ENCODE data around the gene THRA. TPM values are rescaled to one million over a fixed set of nuclear protein-coding genes. Genes with fewer than 3 reads are reported as not detected.

THRA gene
- total and polyA plus RNA-seq, 12 donors, result 29.8 to 102 (median 67.1) TPM

- Histone ChIP-seq H3K4me3 (no peak overlapping the region), H3K9me3 (no peaks in the 10 kb centered on the region), H3K27me3 (no peaks in the 10 kb centered on the region), H3K36me3 (peaks cover 0 to 100% (median 57%) of the 10 kb centered on the region in 9 donors), H3K27ac (peak overlapping the region in 7 of 10 donors; percentile 18 to 76 (median 48)), H3K4me1 (peaks cover 4 to 32% (median 15%) of the 10 kb centered on the region in 9 donors)
- intact Hi-C loops (cut with DNase I), result loop anchor here in 4 of 10 donors (10.0 kb wide), 3 partner anchors 53 to 143 kb away; partner anchors contain the start of gene RAPGEFL1 (in 1 of the 4)
- ATAC-seq, result no peak
- DNase-seq, result no peak
- 90 to 92% methylated on average over 11 of the region's 11 CpGs for WGBS, 2 donors
- TF ChIP-seq, protein P1, sequence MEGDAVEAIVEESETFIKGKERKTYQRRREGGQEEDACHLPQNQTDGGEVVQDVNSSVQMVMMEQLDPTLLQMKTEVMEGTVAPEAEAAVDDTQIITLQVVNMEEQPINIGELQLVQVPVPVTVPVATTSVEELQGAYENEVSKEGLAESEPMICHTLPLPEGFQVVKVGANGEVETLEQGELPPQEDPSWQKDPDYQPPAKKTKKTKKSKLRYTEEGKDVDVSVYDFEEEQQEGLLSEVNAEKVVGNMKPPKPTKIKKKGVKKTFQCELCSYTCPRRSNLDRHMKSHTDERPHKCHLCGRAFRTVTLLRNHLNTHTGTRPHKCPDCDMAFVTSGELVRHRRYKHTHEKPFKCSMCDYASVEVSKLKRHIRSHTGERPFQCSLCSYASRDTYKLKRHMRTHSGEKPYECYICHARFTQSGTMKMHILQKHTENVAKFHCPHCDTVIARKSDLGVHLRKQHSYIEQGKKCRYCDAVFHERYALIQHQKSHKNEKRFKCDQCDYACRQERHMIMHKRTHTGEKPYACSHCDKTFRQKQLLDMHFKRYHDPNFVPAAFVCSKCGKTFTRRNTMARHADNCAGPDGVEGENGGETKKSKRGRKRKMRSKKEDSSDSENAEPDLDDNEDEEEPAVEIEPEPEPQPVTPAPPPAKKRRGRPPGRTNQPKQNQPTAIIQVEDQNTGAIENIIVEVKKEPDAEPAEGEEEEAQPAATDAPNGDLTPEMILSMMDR (IDR thresholded peaks at IDR 0.05), result no peak
These were observed 31.1 kb upstream of the THRA start for GRCh38 chr17:40031706-40032105.

DNA sequence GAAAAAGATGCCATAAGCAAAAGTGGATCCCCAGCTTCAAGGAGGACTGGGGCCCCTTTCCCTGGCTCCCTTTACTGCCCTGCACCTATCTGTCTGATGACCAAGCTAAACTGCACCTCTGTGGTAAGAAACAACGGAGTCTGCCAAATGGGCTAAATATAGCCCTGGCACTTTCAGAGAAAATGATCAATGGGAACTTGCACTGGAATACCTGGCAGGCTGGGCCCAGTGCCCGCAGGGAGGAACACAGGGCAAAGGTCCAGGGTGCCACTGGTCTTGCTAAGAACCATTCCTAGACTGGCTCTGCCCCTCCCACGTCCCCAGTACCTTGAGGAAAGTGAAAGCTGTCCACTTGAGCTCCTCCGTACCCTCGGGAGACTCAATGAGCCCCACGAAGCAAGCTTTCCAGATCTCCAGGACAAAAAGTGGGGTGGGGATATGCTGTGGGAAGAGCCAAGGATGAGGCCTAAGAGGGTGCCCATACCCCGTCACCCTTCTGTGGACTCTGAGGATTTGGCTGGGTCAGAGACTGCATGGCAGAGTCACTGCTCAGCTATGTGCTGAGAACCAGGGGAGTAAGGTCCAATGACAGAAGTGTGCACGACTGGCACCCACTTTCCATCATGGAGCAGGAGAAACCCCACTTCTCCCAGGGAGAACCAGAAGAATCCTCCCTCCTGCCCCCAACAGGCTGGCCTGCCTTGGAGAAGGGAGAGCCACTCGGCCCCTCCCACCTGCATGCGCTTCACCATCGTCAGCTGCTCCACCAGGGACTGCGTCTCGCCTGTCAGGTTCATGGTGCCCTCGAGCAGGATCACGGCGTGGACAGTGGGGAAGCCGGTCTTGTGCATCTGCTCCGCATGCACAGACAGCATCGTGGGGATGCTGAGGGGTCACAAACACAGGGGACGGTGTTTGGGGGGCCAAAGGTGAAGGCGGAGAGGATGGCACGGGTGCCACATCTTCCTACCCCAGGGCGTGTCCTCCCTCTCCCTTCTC, 30.1 kb upstream of the THRA start:
- Histone ChIP-seq H3K36me3 (peaks cover 0 to 94% (median 54%) of the 10 kb centered on the region in 9 donors), H3K4me3 (no peak overlapping the region), H3K27me3 (no peaks in the 10 kb centered on the region), H3K9me3 (no peaks in the 10 kb centered on the region), H3K27ac (peak overlapping the region in 7 of 10 donors; percentile 18 to 76 (median 48)), H3K4me1 (peaks cover 0 to 25% (median 12%) of the 10 kb centered on the region in 9 donors)
- intact Hi-C loops (cut with DNase I), result loop anchor here in 4 of 10 donors (10.0 kb wide), 3 partner anchors 52 to 142 kb away; partner anchors contain the start of gene RAPGEFL1 (in 1 of the 4)
- ATAC-seq (peak; percentile 26 to 85 (median 80)), DNase-seq (peak; percentile 63 to 69)
- TF ChIP-seq, protein P1 (IDR thresholded peaks at IDR 0.05), result no peak
- 80 to 86% methylated on average over 23 of the region's 23 CpGs for WGBS, 2 donors

- H3K36me3 ChIP-seq, result peaks cover 0 to 86% (median 54%) of the 10 kb centered on the region in 9 donors
- H3K4me3 ChIP-seq, result no peak overlapping the region
- WGBS, 2 donors, result 91 to 95% methylated on average over 8 of the region's 8 CpGs
- ATAC-seq, result no peak
- TF ChIP-seq, protein P1 (IDR thresholded peaks at IDR 0.05), result no peak
- no peak overlapping the region for H3K27ac ChIP-seq
- no peak for DNase-seq
- no peaks in the 10 kb centered on the region for H3K27me3 ChIP-seq
- peaks cover 0 to 30% (median 15%) of the 10 kb centered on the region in 9 donors for H3K4me1 ChIP-seq
- intact Hi-C loops (cut with DNase I), result loop anchor here in 4 of 10 donors (10.0 kb wide), 3 partner anchors 51 to 141 kb away; partner anchors contain the start of gene RAPGEFL1 (in 1 of the 4)
- H3K9me3 ChIP-seq, result no peaks in the 10 kb centered on the region
These were observed 29.4 kb upstream of the THRA start for GRCh38 chr17:40033339-40033738.

DNA sequence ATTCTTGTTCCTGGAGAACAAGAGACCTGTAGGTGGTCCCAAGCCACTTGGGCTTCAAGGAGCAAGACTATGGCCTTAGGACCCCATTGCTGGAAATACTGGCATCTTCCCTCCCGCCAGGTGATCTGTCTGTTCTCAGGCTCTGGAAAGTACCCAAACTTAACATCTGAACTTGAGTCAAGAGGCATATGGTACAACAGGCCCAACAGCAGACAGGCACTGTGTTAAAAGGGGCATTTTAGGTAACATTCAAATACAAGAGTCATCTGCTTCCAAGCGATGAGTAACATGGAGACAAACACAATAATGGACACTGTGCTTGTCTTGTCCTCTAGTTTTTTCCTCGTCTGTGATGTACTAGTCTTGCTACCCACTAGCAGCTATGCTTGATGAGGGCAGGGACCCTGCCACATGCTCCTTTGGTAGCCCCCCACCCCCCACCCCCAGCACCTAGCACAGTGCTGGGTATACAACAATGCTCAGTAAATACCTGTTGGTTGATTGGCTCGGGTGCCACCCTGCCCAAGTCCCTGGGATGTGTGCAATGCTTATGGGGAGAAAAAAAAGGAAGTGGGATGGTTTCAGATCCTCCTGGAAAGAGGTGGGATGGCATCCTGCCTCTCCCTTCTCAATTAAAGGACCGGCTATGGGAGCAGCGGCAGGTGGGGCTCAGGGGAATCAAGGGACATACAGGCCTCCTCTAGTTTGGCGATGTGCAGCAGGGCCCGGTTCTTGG, 28.2 kb upstream of the THRA start:
- ATAC-seq, result no peak
- WGBS, 2 donors, result 76 to 77% methylated on average over 8 of the region's 8 CpGs
- H3K36me3 ChIP-seq, result peaks cover 0 to 74% (median 52%) of the 10 kb centered on the region in 9 donors
- TF ChIP-seq, protein P1 (IDR thresholded peaks at IDR 0.05), result no peak
- H3K9me3 ChIP-seq, result no peaks in the 10 kb centered on the region
- no peak for DNase-seq
- peaks cover 2 to 43% (median 25%) of the 10 kb centered on the region in 9 donors for H3K4me1 ChIP-seq
- no peak overlapping the region for H3K4me3 ChIP-seq
- H3K27me3 ChIP-seq, result no peaks in the 10 kb centered on the region
- intact Hi-C loops (cut with DNase I), result loop anchor here in 7 of 10 donors (5.0 to 10.0 kb wide), 6 partner anchors 43 to 140 kb away; partner anchors contain the start of gene RAPGEFL1 (in 1 of the 7)
- no peak overlapping the region for H3K27ac ChIP-seq
